CD14-positive monocyte (primary cell): ENCODE measurements around the gene CDC42EP4. TPM values are rescaled to one million over a fixed set of nuclear protein-coding genes. Genes with fewer than 3 reads are reported as not detected.

Experiments used
- DNase-seq, 3 donors: peaks; one replicate each; pipeline ENCODE4 v3.0.0-alpha.2; 2011 to 2022
- H2AFZ ChIP-seq: 2 replicates; pipeline ENCODE4 v1.6.0; 2012; ENCODE audit warnings: mild to moderate bottlenecking, low read depth, low read length, inconsistent platforms; ENCODE audit not compliant: insufficient read depth, poor library complexity, severe bottlenecking
- H3K27ac ChIP-seq, 2 donors: 1 replicate in 1 of 2; 2 replicates in 1 of 2; pipeline ENCODE4 v1.5.1; 2012 to 2013; ENCODE audit warnings: low read length in 2 of 2, control low read depth in 1 of 2, inconsistent platforms in 1 of 2, low read depth in 1 of 2, mild to moderate bottlenecking in 1 of 2
- H3K27me3 ChIP-seq, 2 donors: one replicate each; pipeline versions ENCODE4 v1.6.0 to v1.6.1; 2011 to 2013; ENCODE audit warnings: low read length in 2 of 2; ENCODE audit not compliant: control insufficient read depth in 2 of 2, insufficient read depth in 2 of 2
- H3K36me3 ChIP-seq, 2 donors: replicated peaks in 1 of 2; 1 replicate in 1 of 2; 2 replicates in 1 of 2; pipeline versions ENCODE4 v1.5.1 to v1.6.1; 2012 to 2013; ENCODE audit warnings: low read length in 2 of 2, control low read depth in 1 of 2, inconsistent platforms in 1 of 2, mild to moderate bottlenecking in 1 of 2; ENCODE audit not compliant: insufficient read depth in 2 of 2, control insufficient read depth in 1 of 2
- H3K4me1 ChIP-seq, 2 donors: 1 replicate in 1 of 2; 2 replicates in 1 of 2; pipeline versions ENCODE4 v1.5.1 to v1.6.1; 2012 to 2013; ENCODE audit warnings: low read length in 2 of 2, control low read depth in 1 of 2, inconsistent platforms in 1 of 2, mild to moderate bottlenecking in 1 of 2, moderate library complexity in 1 of 2; ENCODE audit not compliant: insufficient read depth in 2 of 2, control insufficient read depth in 1 of 2
- H3K4me2 ChIP-seq: replicated peaks from 2 replicates; pipeline ENCODE3; 2012; ENCODE audit warnings: low read length, moderate library complexity, mild to moderate bottlenecking; ENCODE audit not compliant: poor library complexity, severe bottlenecking; ENCODE audit errors: extremely low read depth
- H3K4me3 ChIP-seq, 3 experiments: fragments of 200-600 bp in 1 of 3; sonication (generic) in 1 of 3; replicated peaks in 1 of 3; 1 replicate in 2 of 3; 2 replicates in 1 of 3; pipeline ENCODE4 v1.5.1; 2011 to 2013; ENCODE audit warnings: low read length in 3 of 3, mild to moderate bottlenecking in 3 of 3, control low read depth in 2 of 3, low read depth in 2 of 3, inconsistent platforms in 1 of 3, moderate library complexity in 1 of 3
- H3K79me2 ChIP-seq: 2 replicates; pipeline ENCODE4 v1.6.0; 2012; ENCODE audit warnings: mild to moderate bottlenecking, control low read depth, inconsistent platforms, low read length, moderate library complexity; ENCODE audit not compliant: insufficient read depth
- H3K9ac ChIP-seq: 2 replicates; pipeline ENCODE4 v1.6.0; 2017; ENCODE audit warnings: low read length, mild to moderate bottlenecking; ENCODE audit not compliant: insufficient read depth, poor library complexity, severe bottlenecking
- H3K9me3 ChIP-seq, 2 donors: replicated peaks in 1 of 2; 1 replicate in 1 of 2; 2 replicates in 1 of 2; pipeline versions ENCODE4 v1.5.1 to v1.6.1; 2012 to 2013; ENCODE audit warnings: low read length in 2 of 2, control low read depth in 1 of 2; ENCODE audit not compliant: control insufficient read depth in 1 of 2, insufficient read depth in 1 of 2
- H4K20me1 ChIP-seq: 2 replicates; pipeline ENCODE4 v1.6.0; 2012; ENCODE audit warnings: mild to moderate bottlenecking, low read length, control low read depth, moderate library complexity; ENCODE audit not compliant: insufficient read depth
- H3K27ac Mint-ChIP-seq, 7 donors: one replicate each; pipeline ENCODE4 v1.8.0; 2020; ENCODE audit warnings: mild to moderate bottlenecking in 7 of 7, mixed read lengths in 7 of 7, moderate library complexity in 6 of 7, inconsistent platforms in 2 of 7
- H3K27me3 Mint-ChIP-seq, 3 donors: one replicate each; pipeline ENCODE4 v1.8.0; 2021 to 2022; ENCODE audit warnings: low read depth in 3 of 3, mild to moderate bottlenecking in 3 of 3, mixed read lengths in 3 of 3, moderate library complexity in 3 of 3, inconsistent platforms in 1 of 3
- H3K36me3 Mint-ChIP-seq, 2 donors: one replicate each; pipeline ENCODE4 v1.8.0; 2020; ENCODE audit warnings: mixed read lengths in 2 of 2, inconsistent platforms in 1 of 2, mild to moderate bottlenecking in 1 of 2
- H3K4me1 Mint-ChIP-seq: one replicate; pipeline ENCODE4 v1.8.0; 2020; ENCODE audit warnings: mild to moderate bottlenecking, mixed read lengths
- H3K4me3 Mint-ChIP-seq, 2 donors: one replicate each; pipeline ENCODE4 v1.8.0; 2020; ENCODE audit warnings: mild to moderate bottlenecking in 2 of 2, mixed read lengths in 2 of 2, moderate library complexity in 1 of 2
- H3K9me3 Mint-ChIP-seq, 7 donors: one replicate each; pipeline ENCODE4 v1.8.0; 2020 to 2022; ENCODE audit warnings: mixed read lengths in 7 of 7, mild to moderate bottlenecking in 6 of 7, moderate library complexity in 6 of 7, inconsistent platforms in 2 of 7
- WGBS: methylation state at CpG from one replicate; pipeline ENCODE4 v1.1.5; 2013; ENCODE audit warnings: missing lambda C conversion rate; ENCODE audit not compliant: insufficient coverage; 5-methylcytosine and 5-hydroxymethylcytosine counted together
- intact Hi-C, 2 donors: fragments of 100-400 bp; cut with micrococcal nuclease; formaldehyde crosslinking; loops; one replicate each; pipeline versions ENCODE4 v1.15.0 to v1.15.1; 2023
- polyA plus RNA-seq, 3 donors: library from polyadenylated mRNA; depleted of rRNA in 1 of 3; unstranded in 2 of 3; stranded (reverse) in 1 of 3; fragments of 300-500 nt in 2 of 3; fragments of >200 nt in 1 of 3; fragmentation: Illumina TruSeq in 2 of 3; gene quantifications; 1 replicate in 2 of 3; 2 replicates in 1 of 3; pipeline ENCODE4 v1.2.3, GENCODE V29; 2012 to 2021
- TF ChIP-seq, protein P1 (sequence below): fragments of 200-600 bp; IDR thresholded peaks from one replicate; pipeline ENCODE4 v1.8.0; 2022; ENCODE audit warnings: antibody characterized with exemption, mild to moderate bottlenecking

CDC42EP4 gene
- polyA plus RNA-seq, 3 donors: 6.4 to 12.7 (median 6.6) TPM

DNA sequence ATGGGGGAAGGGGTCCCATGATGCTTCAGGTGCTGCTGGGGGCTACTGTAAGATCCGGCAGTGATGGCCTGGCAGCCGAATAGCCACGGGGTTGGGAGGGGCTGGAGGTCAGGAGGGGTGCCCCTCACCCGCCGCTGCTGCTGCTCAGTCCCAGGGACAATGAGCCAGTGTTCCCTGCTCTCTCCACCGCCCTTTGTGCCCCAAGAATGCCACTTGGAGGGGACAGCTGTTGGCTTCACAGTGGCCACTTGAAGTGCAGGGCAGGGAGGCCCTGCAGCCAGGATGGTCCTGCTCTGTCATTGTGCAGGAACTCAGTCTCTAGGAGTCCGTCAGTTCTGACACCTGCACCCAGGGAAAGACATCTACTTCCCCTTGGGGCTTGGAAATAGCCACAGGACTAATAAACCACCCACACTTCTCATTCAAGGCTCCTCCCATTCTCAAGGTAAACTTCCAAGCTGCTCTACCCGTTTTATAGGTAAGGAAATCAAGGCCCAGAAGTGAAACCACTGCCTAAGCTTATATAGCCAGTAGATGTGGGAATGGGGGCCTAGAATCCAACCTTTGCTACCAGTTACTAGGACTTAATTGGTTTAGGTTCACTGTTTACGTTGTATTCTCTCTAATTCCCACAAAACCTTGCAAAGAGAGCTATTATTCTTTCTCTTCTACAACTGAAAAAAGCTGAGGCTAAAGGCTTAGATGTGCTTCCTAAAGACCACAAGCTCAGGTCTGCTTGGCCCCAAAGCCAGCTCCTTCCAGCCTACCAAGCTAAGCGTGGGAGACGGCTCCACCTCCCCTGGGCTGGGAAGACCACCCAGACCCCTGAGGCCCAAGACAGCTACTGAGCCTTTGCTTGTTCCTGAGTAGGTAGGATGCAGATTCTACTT is 43.9 kb downstream of the CDC42EP4 start:
- Histone ChIP-seq H3K4me1 (peaks cover 5 to 7% of the 10 kb centered on the region in 2 donors), H3K9me3 (no peaks in the 10 kb centered on the region), H3K4me2 (no peak overlapping the region), H2AFZ (no peak overlapping the region), H3K9ac (no peak overlapping the region), H3K27ac (no peak overlapping the region), H3K79me2 (no peaks in the 10 kb centered on the region), H4K20me1 (no peaks in the 10 kb centered on the region), H3K4me3 (no peak overlapping the region), H3K27me3 (no peaks in the 10 kb centered on the region), H3K36me3 (no peaks in the 10 kb centered on the region)
- TF ChIP-seq, protein P1, sequence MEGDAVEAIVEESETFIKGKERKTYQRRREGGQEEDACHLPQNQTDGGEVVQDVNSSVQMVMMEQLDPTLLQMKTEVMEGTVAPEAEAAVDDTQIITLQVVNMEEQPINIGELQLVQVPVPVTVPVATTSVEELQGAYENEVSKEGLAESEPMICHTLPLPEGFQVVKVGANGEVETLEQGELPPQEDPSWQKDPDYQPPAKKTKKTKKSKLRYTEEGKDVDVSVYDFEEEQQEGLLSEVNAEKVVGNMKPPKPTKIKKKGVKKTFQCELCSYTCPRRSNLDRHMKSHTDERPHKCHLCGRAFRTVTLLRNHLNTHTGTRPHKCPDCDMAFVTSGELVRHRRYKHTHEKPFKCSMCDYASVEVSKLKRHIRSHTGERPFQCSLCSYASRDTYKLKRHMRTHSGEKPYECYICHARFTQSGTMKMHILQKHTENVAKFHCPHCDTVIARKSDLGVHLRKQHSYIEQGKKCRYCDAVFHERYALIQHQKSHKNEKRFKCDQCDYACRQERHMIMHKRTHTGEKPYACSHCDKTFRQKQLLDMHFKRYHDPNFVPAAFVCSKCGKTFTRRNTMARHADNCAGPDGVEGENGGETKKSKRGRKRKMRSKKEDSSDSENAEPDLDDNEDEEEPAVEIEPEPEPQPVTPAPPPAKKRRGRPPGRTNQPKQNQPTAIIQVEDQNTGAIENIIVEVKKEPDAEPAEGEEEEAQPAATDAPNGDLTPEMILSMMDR: no peak
- WGBS: 76% methylated on average over 10 of the region's 11 CpGs
- no peak for DNase-seq
- Mint-ChIP-seq H3K27ac (no peak overlapping the region), H3K27me3 (peaks cover 0 to 5% (median 1%) of the 10 kb centered on the region in 3 donors), H3K4me3 (no peak overlapping the region), H3K36me3 (no peaks in the 10 kb centered on the region), H3K4me1 (peaks cover 9% of the 10 kb centered on the region), H3K9me3 (peaks cover 0 to 2% (median 0%) of the 10 kb centered on the region in 7 donors)
- intact Hi-C loops: no loop called here

DNA sequence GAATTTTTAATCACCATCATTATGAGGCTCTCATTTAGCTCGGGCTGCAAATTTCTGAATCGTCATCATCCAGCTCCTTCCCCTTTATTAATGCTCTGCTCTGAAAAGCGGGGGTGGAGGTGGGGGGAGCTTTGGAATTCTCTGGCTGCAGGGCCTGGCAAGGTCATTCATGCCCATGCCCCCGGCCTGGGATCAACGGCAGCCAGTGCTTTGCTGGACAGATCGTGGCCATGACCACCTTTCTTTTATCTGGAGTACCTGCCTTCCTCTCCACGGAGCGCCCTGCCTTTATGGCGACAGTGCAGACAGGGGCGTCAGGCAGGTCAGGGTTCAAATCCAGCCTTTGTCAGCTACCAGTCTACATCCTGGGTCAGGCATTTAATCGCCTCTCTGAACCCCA is 45.0 kb downstream of the CDC42EP4 start:
- H3K27ac ChIP-seq: no peak overlapping the region
- H3K4me3 ChIP-seq: no peak overlapping the region
- intact Hi-C loops: no loop called here
- H3K9me3 ChIP-seq: no peaks in the 10 kb centered on the region
- TF ChIP-seq, protein P1: no peak
- Mint-ChIP-seq H3K4me1 (peaks cover 9% of the 10 kb centered on the region), H3K36me3 (no peaks in the 10 kb centered on the region), H3K9me3 (peaks cover 0 to 3% (median 0%) of the 10 kb centered on the region in 7 donors), H3K27me3 (peaks cover 0 to 14% (median 1%) of the 10 kb centered on the region in 3 donors), H3K4me3 (no peak overlapping the region), H3K27ac (no peak overlapping the region)
- H3K4me1 ChIP-seq: peaks cover 5 to 7% of the 10 kb centered on the region in 2 donors
- H3K36me3 ChIP-seq: no peaks in the 10 kb centered on the region
- no peaks in the 10 kb centered on the region for H3K27me3 ChIP-seq
- H2AFZ ChIP-seq: no peak overlapping the region
- WGBS: 92% methylated on average over 8 of the region's 11 CpGs
- H3K9ac ChIP-seq: no peak overlapping the region
- DNase-seq: no peak
- H4K20me1 ChIP-seq: no peaks in the 10 kb centered on the region
- H3K79me2 ChIP-seq: no peaks in the 10 kb centered on the region
- H3K4me2 ChIP-seq: no peak overlapping the region
